ENCODE data around the gene BTBD8. TPM values are rescaled to one million over a fixed set of nuclear protein-coding genes. Genes with fewer than 3 reads are reported as not detected.

Gene BTBD8
- total RNA-seq, 1 donor from 2014 or later: 4.0 TPM

GRCh38 chr1:92169214-92170005 lies 89.3 kb downstream of the BTBD8 start:
- TF ChIP-seq CTCF (IDR thresholded peaks at IDR 0.05; ENCODE audit: borderline replicate concordance): no peak
- Histone ChIP-seq H3K9me3 (replicated peaks) (no peaks in the 10 kb centered on the region), H3K27me3 (ENCODE audit: low read depth) (no peaks in the 10 kb centered on the region), H3K4me1 (no peaks in the 10 kb centered on the region), H3K4me3 (no peak overlapping the region), H3K27ac (replicated peaks) (no peak overlapping the region), H3K36me3 (peaks cover 9% of the 10 kb centered on the region)
- intact Hi-C loops (cut with micrococcal nuclease): no loop called here
- DNase-seq: no peak

GRCh38 chr1:92184632-92185031 lies 104.5 kb downstream of the BTBD8 start:
- H3K4me1 ChIP-seq: no peaks in the 10 kb centered on the region
- intact Hi-C loops (cut with micrococcal nuclease): no loop called here
- no peaks in the 10 kb centered on the region for H3K9me3 ChIP-seq (replicated peaks)
- H3K4me3 ChIP-seq: no peak overlapping the region
- no peak for TF ChIP-seq CTCF (IDR thresholded peaks at IDR 0.05; ENCODE audit: borderline replicate concordance)
- no peak overlapping the region for H3K27ac ChIP-seq (replicated peaks)
- H3K27me3 ChIP-seq (ENCODE audit: low read depth): no peaks in the 10 kb centered on the region
- H3K36me3 ChIP-seq: peaks cover 31% of the 10 kb centered on the region
- DNase-seq: no peak

- Histone ChIP-seq H3K27ac (replicated peaks) (no peak overlapping the region), H3K27me3 (ENCODE audit: low read depth) (no peaks in the 10 kb centered on the region), H3K4me1 (no peaks in the 10 kb centered on the region), H3K36me3 (peaks cover 20% of the 10 kb centered on the region), H3K9me3 (replicated peaks) (no peaks in the 10 kb centered on the region), H3K4me3 (no peak overlapping the region)
- TF ChIP-seq CTCF (IDR thresholded peaks at IDR 0.05; ENCODE audit: borderline replicate concordance): no peak
- intact Hi-C loops (cut with micrococcal nuclease): no loop called here
- no peak for DNase-seq
Measured at GRCh38 chr1:92186081-92186480, 105.9 kb downstream of the BTBD8 start.

- Histone ChIP-seq H3K9me3 (replicated peaks) (no peaks in the 10 kb centered on the region), H3K36me3 (peaks cover 10% of the 10 kb centered on the region), H3K27me3 (ENCODE audit: low read depth) (no peaks in the 10 kb centered on the region), H3K27ac (replicated peaks) (no peak overlapping the region), H3K4me3 (no peak overlapping the region), H3K4me1 (no peaks in the 10 kb centered on the region)
- TF ChIP-seq CTCF (IDR thresholded peaks at IDR 0.05; ENCODE audit: borderline replicate concordance): no peak
- no peak for DNase-seq
- intact Hi-C loops (cut with micrococcal nuclease): no loop called here
Measured at GRCh38 chr1:92188436-92189255, 108.5 kb downstream of the BTBD8 start.

- intact Hi-C loops (cut with micrococcal nuclease): no loop called here
- no peak for TF ChIP-seq CTCF (IDR thresholded peaks at IDR 0.05; ENCODE audit: borderline replicate concordance)
- Histone ChIP-seq H3K4me1 (no peaks in the 10 kb centered on the region), H3K36me3 (no peaks in the 10 kb centered on the region), H3K27ac (replicated peaks) (no peak overlapping the region), H3K4me3 (no peak overlapping the region), H3K9me3 (replicated peaks) (no peaks in the 10 kb centered on the region), H3K27me3 (ENCODE audit: low read depth) (no peaks in the 10 kb centered on the region)
- no peak for DNase-seq
Measured at GRCh38 chr1:92191726-92192125, 111.6 kb downstream of the BTBD8 start.

All from left ventricle myocardium inferior (tissue), 1 donor.